ENCODE results near the gene PSMD5. TPM values are rescaled to one million over a fixed set of nuclear protein-coding genes. Genes with fewer than 3 reads are reported as not detected.

PSMD5 gene
- polyA plus RNA-seq, 1 donor (not counting 4 experiments of a cell fraction or from before 2014, with no cell fraction given): 55.2 TPM

DNA sequence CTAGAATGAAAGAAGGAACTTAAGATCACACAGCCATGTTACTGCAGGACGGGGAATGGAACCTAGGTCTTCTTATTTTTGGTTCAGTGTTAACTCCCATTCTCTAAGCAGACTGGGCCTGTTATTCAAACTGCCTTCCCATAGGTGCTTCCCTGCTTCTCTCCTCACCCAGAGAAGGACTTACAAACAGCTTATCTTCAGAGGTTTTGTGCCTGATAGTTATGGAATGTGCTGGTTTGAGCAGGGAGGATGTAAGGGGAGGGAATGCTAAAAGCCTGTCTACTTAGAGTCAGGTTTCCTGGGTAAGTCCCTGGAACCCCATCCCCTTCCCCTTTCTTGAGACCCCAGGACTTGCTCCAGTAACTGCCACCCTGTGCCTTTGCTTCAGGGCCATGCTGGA, 4.2 kb upstream of the PSMD5 start:
- dilution Hi-C loops (cut with MboI; ENCODE audit: extremely low pct_ligation_motif_present, low sequenced_read_pairs): no loop called here
- H3K27me3 ChIP-seq (ENCODE audit: control insufficient read depth, extremely low read depth, insufficient read depth, low read length): no peaks in the 10 kb centered on the region
- FAIRE-seq: no peak

DNA sequence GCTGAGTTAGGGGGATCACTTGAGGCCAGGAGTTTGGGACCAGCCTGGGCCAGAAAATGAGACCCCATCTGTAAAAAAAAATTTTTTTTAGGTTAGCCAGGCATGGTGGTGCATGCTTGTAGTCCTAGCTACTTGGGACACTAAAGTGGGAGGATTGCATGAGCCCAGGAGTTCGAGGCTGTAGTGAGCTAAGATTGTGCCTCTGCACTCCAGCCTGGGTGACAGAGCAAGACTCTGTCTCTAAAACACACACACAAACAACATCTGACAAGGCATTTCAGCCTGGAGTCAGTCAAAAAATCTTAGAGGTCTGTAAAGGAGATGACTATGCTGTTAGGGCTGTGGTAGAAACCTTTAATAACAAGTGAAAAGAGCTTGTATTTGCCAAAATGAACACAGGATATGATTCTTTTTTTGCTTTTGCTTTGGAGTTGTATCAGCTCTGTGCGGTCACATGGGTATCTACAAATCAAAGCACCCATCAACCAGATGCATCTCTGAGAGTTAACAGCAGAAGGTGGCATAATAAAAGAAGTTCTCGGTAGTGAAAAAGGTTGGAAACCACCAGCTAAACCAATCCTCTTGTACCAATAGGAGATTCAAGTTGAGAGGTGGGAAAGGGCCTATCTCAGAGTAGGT, 3.6 kb upstream of the PSMD5 start:
- dilution Hi-C loops (cut with MboI; ENCODE audit: extremely low pct_ligation_motif_present, low sequenced_read_pairs): no loop called here
- H3K27ac ChIP-seq (ENCODE audit: control insufficient read depth, insufficient read depth, low read length): no peak overlapping the region
- H2AFZ ChIP-seq (ENCODE audit: control insufficient read depth, low read length): no peak overlapping the region
- H3K4me2 ChIP-seq (ENCODE audit: control insufficient read depth, extremely low read depth, insufficient read depth, low read depth, low read length): no peak overlapping the region
- no peak for DNase-seq (ENCODE audit: low read depth, low spot score)
- no peak for FAIRE-seq
- H3K9ac ChIP-seq (ENCODE audit: control insufficient read depth, extremely low read depth, insufficient read depth, low read length): no peak overlapping the region
- peaks cover 15% of the 10 kb centered on the region for H3K79me2 ChIP-seq (ENCODE audit: control insufficient read depth, insufficient read depth, low read length)
- H3K9me1 ChIP-seq (ENCODE audit: control insufficient read depth, extremely low read depth, insufficient read depth, low read length): no peaks in the 10 kb centered on the region
- no peak overlapping the region for H3K4me3 ChIP-seq (ENCODE audit: control insufficient read depth in 2 of 3, extremely low read depth in 1 of 3, insufficient read depth in 2 of 3, low read depth in 1 of 3, low read length in 3 of 3)
- H3K36me3 ChIP-seq (ENCODE audit: control insufficient read depth in 2 of 2, extremely low read depth in 1 of 2, insufficient read depth in 2 of 2, low read length in 2 of 2): no peaks in the 10 kb centered on the region
- H3K27me3 ChIP-seq (ENCODE audit: control insufficient read depth, extremely low read depth, insufficient read depth, low read length): no peaks in the 10 kb centered on the region
- H3K9me3 ChIP-seq (ENCODE audit: control insufficient read depth, low read depth, low read length): no peaks in the 10 kb centered on the region
- TF ChIP-seq EZH2 (IDR thresholded peaks at IDR 0.05; ENCODE audit: low read length): no peak
- TF ChIP-seq, protein P1, sequence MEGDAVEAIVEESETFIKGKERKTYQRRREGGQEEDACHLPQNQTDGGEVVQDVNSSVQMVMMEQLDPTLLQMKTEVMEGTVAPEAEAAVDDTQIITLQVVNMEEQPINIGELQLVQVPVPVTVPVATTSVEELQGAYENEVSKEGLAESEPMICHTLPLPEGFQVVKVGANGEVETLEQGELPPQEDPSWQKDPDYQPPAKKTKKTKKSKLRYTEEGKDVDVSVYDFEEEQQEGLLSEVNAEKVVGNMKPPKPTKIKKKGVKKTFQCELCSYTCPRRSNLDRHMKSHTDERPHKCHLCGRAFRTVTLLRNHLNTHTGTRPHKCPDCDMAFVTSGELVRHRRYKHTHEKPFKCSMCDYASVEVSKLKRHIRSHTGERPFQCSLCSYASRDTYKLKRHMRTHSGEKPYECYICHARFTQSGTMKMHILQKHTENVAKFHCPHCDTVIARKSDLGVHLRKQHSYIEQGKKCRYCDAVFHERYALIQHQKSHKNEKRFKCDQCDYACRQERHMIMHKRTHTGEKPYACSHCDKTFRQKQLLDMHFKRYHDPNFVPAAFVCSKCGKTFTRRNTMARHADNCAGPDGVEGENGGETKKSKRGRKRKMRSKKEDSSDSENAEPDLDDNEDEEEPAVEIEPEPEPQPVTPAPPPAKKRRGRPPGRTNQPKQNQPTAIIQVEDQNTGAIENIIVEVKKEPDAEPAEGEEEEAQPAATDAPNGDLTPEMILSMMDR (optimal IDR thresholded peaks at IDR 0.05 in 1 of 3, IDR thresholded peaks at IDR 0.05 in 1 of 3, conservative IDR thresholded peaks at IDR 0.05 in 1 of 3; ENCODE audit: extremely low read depth in 1 of 3, insufficient read depth in 2 of 3, low read length in 3 of 3): no peak
- no peaks in the 10 kb centered on the region for H4K20me1 ChIP-seq (ENCODE audit: control insufficient read depth, extremely low read depth, insufficient read depth, low read length)
- peaks cover 12% of the 10 kb centered on the region for H3K4me1 ChIP-seq (ENCODE audit: control insufficient read depth, extremely low read depth, insufficient read depth, low read length)

More for the DNA sequence above, 4.2 kb upstream of the PSMD5 start:
- Histone ChIP-seq H3K9ac (ENCODE audit: control insufficient read depth, extremely low read depth, insufficient read depth, low read length) (no peak overlapping the region), H3K4me2 (ENCODE audit: control insufficient read depth, extremely low read depth, insufficient read depth, low read depth, low read length) (no peak overlapping the region), H3K9me1 (ENCODE audit: control insufficient read depth, extremely low read depth, insufficient read depth, low read length) (no peaks in the 10 kb centered on the region), H3K9me3 (ENCODE audit: control insufficient read depth, low read depth, low read length) (no peaks in the 10 kb centered on the region), H3K4me3 (ENCODE audit: control insufficient read depth in 2 of 3, extremely low read depth in 1 of 3, insufficient read depth in 2 of 3, low read depth in 1 of 3, low read length in 3 of 3) (no peak overlapping the region), H3K36me3 (ENCODE audit: control insufficient read depth in 2 of 2, extremely low read depth in 1 of 2, insufficient read depth in 2 of 2, low read length in 2 of 2) (no peaks in the 10 kb centered on the region), H2AFZ (ENCODE audit: control insufficient read depth, low read length) (no peak overlapping the region), H3K27ac (ENCODE audit: control insufficient read depth, insufficient read depth, low read length) (no peak overlapping the region), H4K20me1 (ENCODE audit: control insufficient read depth, extremely low read depth, insufficient read depth, low read length) (no peaks in the 10 kb centered on the region), H3K79me2 (ENCODE audit: control insufficient read depth, insufficient read depth, low read length) (peaks cover 10% of the 10 kb centered on the region), H3K4me1 (ENCODE audit: control insufficient read depth, extremely low read depth, insufficient read depth, low read length) (peaks cover 7% of the 10 kb centered on the region)
- no peak for TF ChIP-seq EZH2 (IDR thresholded peaks at IDR 0.05; ENCODE audit: low read length)
- TF ChIP-seq, protein P1 (optimal IDR thresholded peaks at IDR 0.05 in 1 of 3, IDR thresholded peaks at IDR 0.05 in 1 of 3, conservative IDR thresholded peaks at IDR 0.05 in 1 of 3; ENCODE audit: extremely low read depth in 1 of 3, insufficient read depth in 2 of 3, low read length in 3 of 3): no peak
- DNase-seq (ENCODE audit: low read depth, low spot score): no peak
